HG03039 (cell line): ENCODE results near the gene KDM4C.
A peak's percentile ranks its signal among the peaks of the same experiment; 100 is the strongest.
"Not testable (repeated sequence)": the region's sequence is repeated elsewhere in the genome, so short reads cannot be mapped to it uniquely, and the experiment has no call there.

Experiments
- ATAC-seq: cut with Tn5 transposase; IDR thresholded peaks from one replicate; pipeline ENCODE4 v1.9.1; 2021; ENCODE audit warnings: mild to moderate bottlenecking, moderate library complexity; ENCODE audit not compliant: unreplicated experiment

KDM4C gene

DNA sequence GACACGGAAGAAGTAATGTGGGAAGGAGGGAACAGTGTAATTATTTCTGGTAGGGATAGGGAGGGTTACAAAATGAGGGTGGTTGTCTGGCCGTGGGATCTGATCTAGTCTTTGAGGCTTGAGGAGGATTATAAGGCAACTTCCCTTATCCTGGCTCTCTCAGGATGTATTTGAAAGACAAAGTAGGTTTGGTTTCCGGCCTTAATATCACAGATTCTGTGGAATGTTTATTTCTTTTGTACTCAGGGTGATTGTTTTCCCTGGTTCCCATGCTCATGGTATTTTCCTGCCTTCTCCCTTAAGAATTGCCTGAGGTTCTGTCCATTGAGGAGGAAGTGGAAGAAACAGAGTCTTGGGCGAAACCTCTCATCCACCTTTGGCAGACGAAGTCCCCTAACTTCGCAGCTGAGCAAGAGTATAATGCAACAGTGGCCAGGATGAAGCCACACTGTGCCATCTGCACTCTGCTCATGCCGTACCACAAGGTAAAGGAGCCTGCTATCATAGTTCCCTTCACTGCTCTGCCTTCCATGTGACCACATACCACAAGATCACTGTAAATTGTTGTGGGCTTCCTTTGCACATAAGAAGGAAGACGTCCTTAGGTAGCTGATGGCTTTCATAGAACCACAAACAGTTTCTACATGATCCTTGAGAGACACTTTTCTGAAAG, 253.8 kb downstream of the KDM4C start:
- no peak for ATAC-seq

DNA sequence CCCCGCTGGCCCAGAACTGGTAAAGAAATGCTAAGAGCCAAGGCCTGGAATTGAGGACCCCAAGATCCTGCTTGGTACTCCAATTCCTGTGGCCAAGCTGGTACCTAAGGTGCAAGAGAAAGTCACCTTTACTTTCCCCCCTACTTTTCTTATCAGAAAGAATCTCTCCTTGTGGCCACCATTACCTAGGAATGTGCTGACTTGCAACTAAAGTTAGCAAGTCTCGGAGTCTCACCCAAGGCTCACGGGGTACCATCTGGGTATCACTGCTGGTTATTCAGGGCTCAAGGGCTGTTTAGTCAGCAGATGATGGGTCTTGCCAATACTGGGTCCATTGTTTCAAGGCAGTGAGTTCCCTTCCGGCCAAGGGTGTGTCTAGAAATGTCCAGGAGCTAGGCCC, 270.2 kb downstream of the KDM4C start:
- no peak for ATAC-seq

DNA sequence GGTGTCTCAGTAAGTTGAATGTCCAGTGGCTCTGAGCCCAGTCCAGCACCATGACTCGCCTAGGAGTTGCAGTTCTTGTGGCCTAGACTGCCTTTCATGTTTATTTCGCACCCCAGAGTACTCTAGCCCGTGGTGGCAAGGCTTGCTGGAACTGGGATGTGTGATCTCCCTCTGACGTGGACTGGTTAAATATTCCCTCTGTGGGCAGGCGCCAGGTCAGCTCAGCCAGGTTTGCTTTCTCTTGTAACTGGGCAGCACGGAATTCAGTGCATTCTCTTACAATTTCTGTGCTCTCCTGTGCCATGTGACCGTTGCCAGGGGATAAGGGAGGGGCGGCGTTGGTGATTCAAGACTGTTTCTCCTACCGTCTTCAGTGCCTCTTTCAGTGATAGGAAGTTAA, 270.8 kb downstream of the KDM4C start:
- no peak for ATAC-seq

DNA sequence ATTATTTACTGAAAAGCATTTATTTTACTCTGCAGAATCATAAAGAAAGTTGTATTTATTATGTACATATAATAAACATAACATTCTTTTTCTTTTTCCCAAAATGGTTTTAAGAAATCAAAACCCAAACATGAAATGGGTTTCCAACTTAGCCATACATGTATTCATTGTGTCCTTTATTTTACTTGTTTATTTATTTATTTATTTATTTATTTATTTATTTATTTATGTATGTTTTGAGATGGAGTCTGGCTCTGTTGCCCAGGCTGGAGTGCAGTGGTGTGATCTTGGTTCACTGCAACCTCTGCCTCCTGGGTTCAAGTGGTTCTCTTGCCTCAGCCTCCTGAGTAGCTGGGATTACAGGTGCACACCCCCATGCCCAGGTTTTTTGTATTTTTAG, 273.2 kb downstream of the KDM4C start:
- ATAC-seq = not testable (repeated sequence)

GRCh38 chr9:7033076-7034045, 275.6 kb downstream of the KDM4C start:
- no peak for ATAC-seq

- no peak for ATAC-seq
Measured at GRCh38 chr9:7037176-7037575, 279.4 kb downstream of the KDM4C start.

DNA sequence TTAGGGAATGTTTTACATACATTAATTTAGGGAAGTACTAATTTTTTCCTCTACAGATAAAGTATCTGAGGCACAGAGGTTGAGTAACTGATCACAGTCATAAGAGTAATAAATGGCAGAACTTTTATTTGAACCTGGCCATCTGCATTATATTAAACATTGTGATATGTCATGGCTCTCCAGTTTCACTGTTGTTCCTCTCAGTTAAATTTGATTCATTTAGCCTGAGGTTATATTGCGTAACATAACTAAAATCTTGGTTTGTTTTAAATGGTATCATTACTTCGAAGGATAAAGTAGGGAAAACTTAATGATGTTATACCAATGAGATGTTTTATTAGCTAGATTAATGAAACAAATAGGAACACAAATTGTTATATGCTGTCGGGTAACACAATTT, 284.4 kb downstream of the KDM4C start:
- ATAC-seq = no peak

DNA sequence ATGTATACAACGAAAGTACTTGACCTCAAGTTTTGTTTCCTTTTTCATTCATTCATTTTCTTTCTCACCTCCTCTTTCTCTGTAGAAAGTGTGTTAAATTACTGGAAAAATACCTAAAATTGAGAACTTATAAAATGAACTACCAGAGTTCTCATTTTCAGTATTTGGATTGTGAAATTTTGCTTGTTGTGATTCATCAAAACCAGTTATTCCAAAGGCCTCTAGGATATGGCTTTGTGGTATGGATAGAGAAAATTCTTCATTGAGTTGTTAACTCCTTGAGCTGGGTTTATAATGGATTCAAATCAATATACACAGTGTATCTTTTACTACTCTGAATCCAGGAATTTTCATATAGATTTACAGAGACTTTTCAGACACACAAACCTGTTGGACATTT, 287.6 kb downstream of the KDM4C start:
- ATAC-seq = no peak

DNA sequence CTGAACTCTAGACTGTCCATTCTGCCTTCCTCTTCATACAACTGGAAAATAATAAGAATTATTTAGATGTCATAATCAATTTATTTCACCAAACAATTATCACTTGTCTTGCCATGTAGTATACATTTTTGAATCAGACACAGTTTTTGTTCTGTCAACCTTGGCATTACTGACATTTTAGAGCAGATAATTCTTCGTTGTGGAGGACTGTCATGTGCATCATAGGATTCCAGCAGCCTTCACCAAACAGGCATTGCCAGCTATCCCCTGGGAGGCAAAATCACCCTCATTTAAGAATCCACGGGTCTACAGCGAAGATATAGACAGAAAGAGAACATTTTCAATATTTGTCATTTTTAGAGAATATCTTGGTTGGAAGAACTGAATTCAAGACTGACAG, 293.9 kb downstream of the KDM4C start:
- ATAC-seq = no peak

- ATAC-seq = no peak
Measured at GRCh38 chr9:7053903-7054302, 296.1 kb downstream of the KDM4C start.

DNA sequence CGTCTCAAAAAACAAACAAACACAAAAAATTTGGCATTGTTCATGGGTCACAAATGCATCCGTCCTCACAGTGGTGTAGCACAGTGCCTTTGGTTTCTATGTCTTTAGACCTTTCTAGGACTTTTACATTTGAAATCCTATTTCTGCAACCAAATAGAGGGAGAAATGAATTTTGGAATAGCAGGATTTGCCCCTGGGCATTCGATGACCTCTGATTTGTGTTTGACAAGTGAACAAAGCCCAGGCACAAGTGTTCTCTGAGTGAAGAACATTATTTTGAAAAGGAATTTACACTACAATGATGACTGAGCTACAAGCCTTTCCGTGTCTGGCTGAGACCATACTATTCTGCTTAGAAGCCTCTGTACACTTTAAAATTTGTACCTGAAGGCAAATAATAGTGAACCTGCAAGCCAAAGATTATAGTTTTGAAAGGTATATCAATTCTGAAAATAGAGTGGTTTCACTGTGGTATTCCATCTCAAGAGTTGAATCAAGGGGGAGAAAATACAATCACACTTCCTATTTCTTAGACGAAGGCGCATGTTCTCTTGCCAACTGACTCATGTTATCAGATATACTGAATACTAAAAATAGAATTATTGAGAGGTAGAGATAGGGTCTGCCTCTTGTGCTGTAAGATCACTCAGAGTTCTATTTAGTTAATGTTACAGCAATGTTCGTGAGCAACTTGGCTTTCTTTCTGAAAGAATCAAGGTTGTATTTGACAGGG, 297.6 kb downstream of the KDM4C start:
- ATAC-seq = peak; percentile 56

DNA sequence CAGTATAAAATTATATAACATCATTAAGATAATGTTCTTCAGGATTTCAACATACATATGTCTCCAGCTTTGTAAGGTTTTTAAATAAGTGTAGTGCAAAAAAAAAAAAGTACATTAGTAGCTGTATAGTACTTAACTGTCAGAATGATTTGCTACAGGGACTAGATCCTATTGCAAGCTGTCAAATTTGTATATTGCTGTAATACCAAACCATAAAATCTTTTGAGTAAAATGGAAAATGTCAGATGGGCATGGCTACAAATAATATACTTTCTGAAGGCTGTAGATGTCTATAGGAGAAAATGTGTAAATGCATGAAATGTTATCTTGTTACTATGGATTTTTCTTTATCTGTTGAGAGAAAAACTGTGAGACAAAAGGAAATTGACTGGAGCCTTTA, 298.5 kb downstream of the KDM4C start:
- no peak for ATAC-seq

DNA sequence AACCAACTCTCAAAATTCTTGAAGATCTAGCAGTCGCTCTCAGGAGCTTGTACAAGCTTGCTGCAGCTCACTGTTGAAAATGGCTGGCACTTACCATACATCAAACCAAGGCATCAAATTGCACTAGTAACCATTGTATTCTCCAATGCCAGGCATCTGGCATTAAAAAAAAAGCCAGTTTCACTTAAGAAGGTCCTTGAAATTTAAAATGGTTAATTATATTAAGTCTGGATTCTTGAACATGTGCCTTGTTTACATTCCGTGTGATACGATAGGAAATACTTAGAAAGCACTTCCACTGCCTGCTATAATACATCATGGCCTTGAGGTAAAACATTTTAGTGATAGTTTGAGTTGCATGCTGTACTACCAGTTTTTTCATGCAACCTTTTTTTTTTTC, 300.7 kb downstream of the KDM4C start:
- ATAC-seq = no peak

DNA sequence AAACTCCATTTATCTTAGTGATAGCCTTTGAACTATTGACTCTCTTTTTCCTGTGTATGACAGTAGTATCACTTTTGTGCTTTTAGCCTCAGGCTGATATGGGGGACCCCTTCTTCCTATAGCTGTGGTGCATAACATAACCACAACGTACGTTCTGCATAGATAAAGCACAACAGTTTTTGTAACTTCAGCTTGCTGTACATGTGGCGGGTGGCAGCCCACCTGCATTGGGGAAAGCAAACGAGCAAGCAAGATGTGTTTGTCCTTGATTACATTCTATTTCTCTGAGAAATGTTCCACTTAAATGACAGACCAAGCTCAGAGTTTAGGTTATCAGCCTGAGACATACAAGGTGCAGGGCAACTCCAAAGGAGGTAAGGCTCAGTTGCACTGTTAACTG, 309.4 kb downstream of the KDM4C start:
- no peak for ATAC-seq

DNA sequence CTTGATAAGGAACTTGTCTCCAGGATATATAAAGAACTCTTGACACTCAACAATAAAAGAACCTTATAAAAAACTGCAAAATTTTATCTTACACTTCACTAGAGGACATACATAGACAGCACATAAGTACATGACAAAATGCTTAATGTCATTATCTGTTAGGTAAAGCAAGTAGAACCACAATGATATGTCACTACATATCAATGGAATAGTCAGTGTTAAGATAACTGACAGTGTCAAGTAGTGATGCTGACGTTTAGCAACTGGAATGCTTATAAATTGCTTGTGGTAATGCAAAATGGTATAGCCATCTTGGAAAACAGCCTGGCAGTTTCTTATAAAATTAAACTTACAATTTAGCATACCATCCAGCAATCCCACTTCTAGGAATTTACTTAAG, 314.1 kb downstream of the KDM4C start:
- ATAC-seq = no peak

DNA sequence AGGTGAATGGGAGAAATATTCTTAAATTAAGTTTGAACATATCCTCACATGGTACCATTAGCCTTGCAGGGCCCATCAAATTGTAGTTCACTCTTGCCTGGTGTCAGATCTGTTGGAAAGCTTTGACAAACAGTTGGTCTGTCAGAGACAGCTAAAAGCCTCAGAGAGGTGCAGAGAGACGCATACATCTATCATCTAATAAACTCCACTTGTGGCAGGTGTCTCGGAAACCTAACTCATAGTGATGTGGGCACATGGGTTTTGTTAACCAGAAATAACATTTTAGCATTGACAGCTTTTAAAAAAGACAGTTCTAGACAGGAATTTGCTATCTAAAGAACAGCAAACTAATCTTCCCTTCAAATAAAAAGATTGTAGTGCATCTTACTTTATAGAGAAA, 315.9 kb downstream of the KDM4C start:
- ATAC-seq = no peak

DNA sequence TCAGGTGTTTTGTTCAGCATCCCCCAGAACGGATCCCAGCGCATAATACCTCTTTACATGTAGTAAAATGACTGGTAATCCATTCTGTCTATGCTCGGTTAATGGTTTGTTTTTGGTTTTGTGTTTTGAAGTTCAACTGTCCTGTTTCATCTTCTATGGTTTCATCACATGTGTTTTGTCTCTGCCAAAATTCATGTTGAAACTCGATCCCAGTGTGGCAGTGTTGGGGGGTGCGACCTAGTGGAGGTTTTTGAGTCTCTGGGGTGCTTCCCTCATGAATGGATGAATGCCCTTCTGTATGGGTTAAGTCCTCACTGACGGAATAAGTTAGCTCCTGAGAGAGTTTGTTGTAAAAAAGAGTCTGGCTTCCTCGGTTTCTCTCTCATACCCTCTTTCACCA, 317.4 kb downstream of the KDM4C start:
- ATAC-seq = no peak

DNA sequence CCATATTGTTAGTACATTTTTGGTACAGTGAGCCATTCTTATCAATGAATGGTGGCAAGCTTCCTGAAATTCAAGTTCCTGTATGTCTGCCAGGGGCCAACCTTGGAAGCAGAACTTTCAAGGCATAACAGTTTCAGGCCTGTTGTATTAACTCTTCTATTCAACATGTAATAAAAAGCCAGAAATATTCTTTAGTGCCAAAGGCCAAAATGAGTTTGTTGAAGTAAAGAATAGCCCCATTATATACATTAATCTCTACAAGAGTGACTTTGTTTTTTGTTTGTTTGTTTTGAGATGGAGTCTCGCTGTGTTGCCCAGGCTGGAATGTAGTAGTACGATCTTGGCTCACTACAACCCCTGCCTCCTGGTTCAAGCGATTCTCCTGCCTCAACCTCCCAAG, 321.3 kb downstream of the KDM4C start:
- ATAC-seq = no peak

DNA sequence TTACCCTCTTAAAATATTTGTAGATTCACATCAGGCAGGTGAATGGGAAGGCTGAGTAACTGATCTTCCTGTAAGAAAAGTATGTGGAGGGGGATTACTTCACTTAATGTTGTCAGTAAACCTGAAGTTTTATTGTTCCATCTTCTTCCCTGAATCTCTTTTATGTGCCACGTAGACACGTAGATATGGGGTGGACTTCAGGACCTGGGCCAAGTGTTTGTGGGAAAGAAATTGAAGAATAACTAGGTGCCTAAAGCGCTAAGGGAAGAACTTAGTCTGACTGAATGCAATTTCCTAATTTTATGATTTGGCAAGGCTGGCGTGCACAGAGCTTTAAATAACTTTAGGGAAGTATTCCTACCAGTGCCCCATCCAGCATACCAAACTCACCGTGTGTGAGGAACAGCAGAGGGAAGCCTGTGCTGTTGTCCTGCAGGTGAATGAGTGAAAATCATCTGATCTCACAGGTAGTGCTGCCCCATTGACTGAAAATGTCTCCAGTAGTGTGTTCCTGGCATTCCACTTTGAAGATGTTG, 323.4 kb downstream of the KDM4C start:
- ATAC-seq = no peak

DNA sequence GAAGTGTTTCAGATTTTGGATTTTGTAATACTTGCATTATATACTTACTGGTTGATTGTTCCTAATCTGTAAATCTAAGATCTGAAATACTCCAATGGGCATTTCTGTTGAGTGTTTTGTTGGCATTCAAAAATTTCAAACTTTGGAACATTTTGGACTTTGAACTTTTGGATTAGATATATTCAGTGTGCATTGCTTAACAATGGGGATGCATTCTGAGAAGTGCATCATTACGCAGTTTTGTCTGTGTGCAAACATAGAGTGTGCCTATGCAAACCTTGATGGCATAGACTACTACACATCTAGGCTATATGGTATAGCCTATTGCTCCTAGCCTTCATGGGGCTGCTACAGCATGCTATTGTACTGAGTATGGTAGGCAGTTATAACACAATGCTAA, 325.4 kb downstream of the KDM4C start:
- no peak for ATAC-seq

GRCh38 chr9:7085357-7085756, 327.6 kb downstream of the KDM4C start:
- no peak for ATAC-seq
